Measurements from ENCODE around the gene PANK2. TPM values are rescaled to one million over a fixed set of nuclear protein-coding genes. Genes with fewer than 3 reads are reported as not detected.
"Not testable (repeated sequence)": the region's sequence is repeated elsewhere in the genome, so short reads cannot be mapped to it uniquely, and the experiment has no call there.

The PANK2 gene
- 10 to 100 TPM; 42.1 to 53.0 (median 44.3) TPM for polyA plus RNA-seq

DNA sequence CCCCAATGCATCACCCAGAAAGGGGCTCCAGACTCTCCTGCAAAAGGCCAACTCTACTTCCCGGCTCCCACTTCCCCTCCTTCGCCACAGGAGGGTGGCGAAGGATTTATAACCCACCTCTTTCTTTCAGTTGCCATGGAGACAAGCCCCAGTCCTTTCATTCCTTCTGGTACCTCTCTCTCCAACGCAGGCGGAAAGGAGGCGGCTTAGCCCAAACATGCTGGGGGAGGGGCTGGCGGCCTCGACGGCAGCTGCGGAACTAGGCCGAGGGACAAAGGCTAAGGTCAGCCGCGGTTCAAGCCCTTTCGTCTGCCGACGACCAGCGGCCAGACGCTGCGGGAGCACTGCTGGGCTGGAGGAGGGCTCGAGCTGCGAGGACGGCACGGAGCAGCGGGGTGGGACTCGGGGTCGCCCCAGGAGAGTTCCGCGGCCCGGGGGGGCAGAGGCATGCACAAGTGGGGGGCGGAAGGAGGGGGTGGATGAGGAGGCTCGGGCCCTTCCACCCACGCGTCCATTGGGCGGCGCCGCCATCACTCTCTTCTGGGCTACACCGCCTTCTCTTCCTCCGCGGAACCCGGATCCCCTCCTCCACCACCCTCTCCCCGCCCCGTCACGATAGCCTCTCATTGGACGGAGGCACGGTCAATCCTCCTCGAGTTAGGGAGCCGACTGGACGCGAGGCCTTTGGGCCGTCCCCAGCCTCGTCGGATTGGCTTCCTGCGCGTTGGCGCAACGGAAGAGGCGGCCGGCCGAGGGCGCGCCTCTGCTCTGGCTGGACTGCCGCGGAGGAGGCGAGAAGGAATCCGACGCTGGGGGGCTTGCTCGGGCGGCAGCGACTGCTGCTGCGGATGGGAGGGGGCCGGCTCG is at the start of gene PANK2:
Gene PANK2, plus strand, starts transcription at position 766 of the 867 bp plus-strand sequence.
- H3K36me3 Mint-ChIP-seq = no peaks in the 10 kb centered on the region
- peaks cover 52 to 66% of the 10 kb centered on the region in 2 donors for H3K4me1 Mint-ChIP-seq
- peak within 1 kb of the TSS; percentile 98 to 99 (median 98) for H3K27ac Mint-ChIP-seq
- DNase-seq = peak; percentile 97 to 98 (median 98)
- no peaks in the 10 kb centered on the region for H3K9me3 Mint-ChIP-seq
- H3K27me3 Mint-ChIP-seq (ENCODE audit: low read depth in 3 of 3) = peaks cover 6 to 11% (median 9%) of the 10 kb centered on the region in 3 donors
- peak within 1 kb of the TSS; percentile 94 to 99 (median 99) for H3K4me3 Mint-ChIP-seq

DNA sequence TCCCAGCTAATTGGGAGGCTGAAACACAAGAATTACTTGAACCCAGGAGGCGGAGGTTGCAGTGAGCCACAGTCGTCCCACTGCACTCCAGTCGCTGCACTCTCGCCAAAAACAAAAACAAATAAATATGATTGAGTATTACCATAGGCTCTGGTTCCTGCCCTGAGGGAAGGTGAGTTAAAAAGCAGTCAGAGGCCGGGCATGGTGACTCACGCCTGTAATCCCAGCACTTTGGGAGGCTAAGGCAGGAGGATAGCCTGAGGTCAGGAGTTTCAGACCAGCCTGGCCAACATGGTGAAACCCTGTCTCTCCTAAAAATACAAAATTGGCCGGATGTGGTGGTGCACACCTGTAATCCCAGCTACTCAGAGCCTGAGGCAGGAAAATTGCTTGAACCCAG is 49.0 kb upstream of the PANK2 start:
- H3K4me3 Mint-ChIP-seq; H3K36me3 Mint-ChIP-seq; H3K4me1 Mint-ChIP-seq; H3K9me3 Mint-ChIP-seq; H3K27ac Mint-ChIP-seq; DNase-seq; H3K27me3 Mint-ChIP-seq (ENCODE audit: low read depth in 3 of 3): not testable (repeated sequence)

DNA sequence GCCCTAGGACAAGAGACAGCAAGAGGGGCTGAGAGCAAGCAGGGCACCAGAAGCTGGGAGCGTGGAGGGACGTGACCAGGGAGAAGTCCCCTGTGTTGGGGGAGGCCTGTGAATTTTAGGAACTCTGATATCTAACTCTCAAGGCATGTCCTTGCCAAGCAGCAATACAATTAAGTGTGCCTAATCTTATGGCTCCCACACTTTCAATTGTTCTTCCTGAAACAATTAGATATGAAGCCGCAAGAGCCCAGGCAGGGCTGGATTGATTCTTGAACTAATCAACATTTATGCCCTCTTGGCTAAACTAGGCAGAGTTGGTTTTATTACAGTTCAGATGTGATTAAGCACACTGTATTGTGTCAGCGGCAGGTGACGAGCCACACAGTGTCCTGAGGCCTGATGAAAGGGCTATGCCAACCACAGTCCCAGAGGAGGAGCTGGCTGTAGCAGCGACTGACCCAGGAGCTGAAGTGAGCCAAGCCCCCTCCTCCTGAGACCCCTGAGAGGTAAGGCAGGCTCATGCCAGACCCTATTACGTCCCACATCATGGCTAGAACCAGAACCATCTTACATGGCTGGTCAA is 46.7 kb upstream of the PANK2 start:
- H3K27me3 Mint-ChIP-seq (ENCODE audit: low read depth in 3 of 3) = peaks cover 0 to 7% (median 0%) of the 10 kb centered on the region in 3 donors
- no peak overlapping the region for H3K27ac Mint-ChIP-seq
- H3K9me3 Mint-ChIP-seq = no peaks in the 10 kb centered on the region
- H3K36me3 Mint-ChIP-seq = peaks cover 0 to 7% (median 0%) of the 10 kb centered on the region in 3 donors
- peak overlapping the region in 1 of 5 donors; percentile 18 for H3K4me3 Mint-ChIP-seq
- DNase-seq = no peak
- H3K4me1 Mint-ChIP-seq = peaks cover 4 to 12% of the 10 kb centered on the region in 2 donors

DNA sequence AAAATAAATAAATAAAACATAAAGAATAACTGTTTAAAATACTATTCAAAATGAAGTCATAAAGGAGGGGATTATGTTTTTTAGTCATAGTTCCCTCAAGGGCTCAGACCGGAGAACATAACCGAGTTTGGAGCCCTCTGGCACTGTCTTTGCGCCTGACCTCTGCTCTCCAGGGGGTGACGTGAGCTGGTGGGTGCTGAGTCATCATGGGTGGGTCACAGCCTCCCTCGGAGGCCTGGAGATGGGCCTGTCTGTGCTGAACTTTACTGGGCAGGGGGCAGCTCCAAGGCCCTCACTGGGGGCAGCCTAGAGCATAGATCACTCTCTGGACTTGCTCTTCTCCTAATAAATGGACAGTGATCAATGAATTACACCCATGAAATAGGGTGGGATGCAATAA is 45.7 kb upstream of the PANK2 start:
- Mint-ChIP-seq H3K27me3 (ENCODE audit: low read depth in 3 of 3) (peaks cover 0 to 7% (median 0%) of the 10 kb centered on the region in 3 donors), H3K9me3 (no peaks in the 10 kb centered on the region), H3K4me3 (no peak overlapping the region), H3K36me3 (peaks cover 0 to 7% (median 0%) of the 10 kb centered on the region in 3 donors), H3K27ac (no peak overlapping the region), H3K4me1 (peaks cover 11 to 22% of the 10 kb centered on the region in 2 donors)
- DNase-seq = no peak

- not testable (repeated sequence) for DNase-seq; H3K9me3 Mint-ChIP-seq; H3K27me3 Mint-ChIP-seq (ENCODE audit: low read depth in 3 of 3); H3K36me3 Mint-ChIP-seq; H3K27ac Mint-ChIP-seq
- Mint-ChIP-seq H3K4me1 (peaks cover 17 to 29% of the 10 kb centered on the region in 2 donors), H3K4me3 (peak overlapping the region in 1 of 5 donors; percentile 30)
Observed at GRCh38 chr20:3843990-3844619, 45.1 kb upstream of the PANK2 start.

DNA sequence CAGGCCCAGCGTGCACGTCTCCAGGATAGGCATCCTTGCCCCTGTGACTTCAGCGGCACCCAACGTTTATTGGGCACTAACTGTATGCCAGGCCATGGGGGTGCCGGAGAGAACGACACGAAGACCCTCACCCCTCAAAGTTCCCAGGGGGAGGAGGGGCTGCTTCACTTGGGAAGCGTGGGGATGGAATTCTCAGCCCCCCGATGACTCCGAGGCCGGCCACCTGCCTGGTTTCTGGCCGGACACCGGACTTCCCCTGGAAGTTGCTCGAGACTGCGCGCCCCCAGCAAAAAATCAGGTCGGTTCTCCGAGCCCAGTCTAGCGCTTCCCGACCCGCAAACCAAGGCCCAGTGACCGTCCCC is 42.8 kb upstream of the PANK2 start:
- no peaks in the 10 kb centered on the region for H3K36me3 Mint-ChIP-seq
- no peaks in the 10 kb centered on the region for H3K9me3 Mint-ChIP-seq
- H3K4me3 Mint-ChIP-seq = peak overlapping the region; percentile 86 to 91 (median 90)
- no peak for DNase-seq
- H3K4me1 Mint-ChIP-seq = peaks cover 24 to 31% of the 10 kb centered on the region in 2 donors
- peaks cover 0 to 5% (median 2%) of the 10 kb centered on the region in 3 donors for H3K27me3 Mint-ChIP-seq (ENCODE audit: low read depth in 3 of 3)
- H3K27ac Mint-ChIP-seq = peak overlapping the region; percentile 83 to 92 (median 88)

- H3K4me3 Mint-ChIP-seq = peak within 1 kb of the TSS; percentile 86 to 91 (median 90)
- H3K27me3 Mint-ChIP-seq (ENCODE audit: low read depth in 3 of 3) = peaks cover 0 to 5% (median 2%) of the 10 kb centered on the region in 3 donors
- H3K9me3 Mint-ChIP-seq = no peaks in the 10 kb centered on the region
- peak; percentile 87 to 89 (median 88) for DNase-seq
- H3K4me1 Mint-ChIP-seq = peaks cover 24 to 31% of the 10 kb centered on the region in 2 donors
- peak within 1 kb of the TSS; percentile 83 to 92 (median 89) for H3K27ac Mint-ChIP-seq
- no peaks in the 10 kb centered on the region for H3K36me3 Mint-ChIP-seq
Observed at GRCh38 chr20:3846740-3847428, 42.3 kb upstream of the PANK2 start, which contains the start of gene MAVS. Gene MAVS, plus strand, starts transcription at chr20:3846834. Its CDS starts 7,791 bp downstream, at chr20:3854625.

GRCh38 chr20:3847429-3847940 is 41.7 kb upstream of the PANK2 start:
- H3K9me3 Mint-ChIP-seq = no peaks in the 10 kb centered on the region
- H3K27me3 Mint-ChIP-seq (ENCODE audit: low read depth in 3 of 3) = peaks cover 0 to 5% (median 2%) of the 10 kb centered on the region in 3 donors
- DNase-seq = no peak

DNA sequence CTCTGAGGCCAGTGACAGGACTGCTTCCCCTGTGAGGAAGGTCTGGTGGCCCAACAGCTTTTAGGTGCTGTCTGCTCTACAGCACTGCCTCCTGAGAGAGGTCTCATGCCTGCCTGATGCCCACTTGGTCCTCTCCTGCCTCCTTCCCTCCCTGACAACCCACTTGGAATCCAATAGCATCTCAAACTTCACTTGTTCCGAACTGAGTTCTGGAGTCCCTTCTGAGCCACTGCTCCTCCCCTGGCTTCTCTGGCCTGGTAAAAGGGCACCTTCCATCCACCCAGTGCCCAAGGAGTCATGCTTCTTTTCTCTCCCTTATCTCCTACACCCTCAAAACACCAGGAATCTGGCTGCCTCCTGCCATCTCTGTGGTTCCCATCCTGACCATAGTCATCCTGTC is 40.6 kb upstream of the PANK2 start:
- peak overlapping the region; percentile 42 to 90 (median 86) for H3K4me3 Mint-ChIP-seq
- no peak for DNase-seq
- H3K4me1 Mint-ChIP-seq = peaks cover 24 to 33% of the 10 kb centered on the region in 2 donors
- H3K27ac Mint-ChIP-seq = peak overlapping the region; percentile 71 to 91 (median 83)
- peaks cover 0 to 5% (median 2%) of the 10 kb centered on the region in 3 donors for H3K27me3 Mint-ChIP-seq (ENCODE audit: low read depth in 3 of 3)
- H3K36me3 Mint-ChIP-seq = no peaks in the 10 kb centered on the region
- no peaks in the 10 kb centered on the region for H3K9me3 Mint-ChIP-seq

More at GRCh38 chr20:3847429-3847940, 41.7 kb upstream of the PANK2 start:
- peak overlapping the region; percentile 86 to 91 (median 90) for H3K4me3 Mint-ChIP-seq
- H3K27ac Mint-ChIP-seq = peak overlapping the region; percentile 83 to 92 (median 89)
- peaks cover 24 to 33% of the 10 kb centered on the region in 2 donors for H3K4me1 Mint-ChIP-seq
- H3K36me3 Mint-ChIP-seq = no peaks in the 10 kb centered on the region

- Mint-ChIP-seq H3K36me3 (peaks cover 3 to 15% (median 7%) of the 10 kb centered on the region in 3 donors), H3K27ac (no peak overlapping the region), H3K9me3 (no peaks in the 10 kb centered on the region), H3K4me1 (peaks cover 9 to 17% of the 10 kb centered on the region in 2 donors), H3K27me3 (ENCODE audit: low read depth in 3 of 3) (peaks cover 0 to 1% (median 0%) of the 10 kb centered on the region in 3 donors), H3K4me3 (no peak overlapping the region)
- DNase-seq = no peak
Observed at GRCh38 chr20:3854462-3854871, 34.7 kb upstream of the PANK2 start.

- no peaks in the 10 kb centered on the region for H3K9me3 Mint-ChIP-seq
- peaks cover 7 to 19% (median 8%) of the 10 kb centered on the region in 3 donors for H3K36me3 Mint-ChIP-seq
- no peak overlapping the region for H3K4me3 Mint-ChIP-seq
- peaks cover 5 to 14% of the 10 kb centered on the region in 2 donors for H3K4me1 Mint-ChIP-seq
- H3K27me3 Mint-ChIP-seq (ENCODE audit: low read depth in 3 of 3) = peaks cover 0 to 1% (median 0%) of the 10 kb centered on the region in 3 donors
- no peak for DNase-seq
- H3K27ac Mint-ChIP-seq = no peak overlapping the region
Observed at GRCh38 chr20:3857405-3857804, 31.8 kb upstream of the PANK2 start.

DNA sequence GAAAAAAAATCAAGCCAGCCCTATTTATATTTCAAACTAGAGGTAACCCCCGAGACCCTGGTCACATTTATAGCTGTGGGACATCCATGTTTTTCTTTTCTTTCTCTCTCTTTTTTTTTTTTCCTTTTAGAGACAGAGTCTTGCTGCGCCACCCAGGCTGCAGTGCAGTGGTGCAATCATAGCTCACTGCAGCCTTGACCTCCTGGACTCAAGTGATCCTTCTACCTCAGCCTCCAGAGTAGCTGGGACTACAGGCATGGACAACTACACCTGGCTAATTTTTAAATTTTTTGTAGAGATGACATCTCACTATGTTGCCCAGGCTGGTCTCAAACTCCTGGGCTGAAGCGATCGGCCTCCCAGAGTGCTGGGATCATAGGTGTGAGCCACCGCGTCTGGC is 30.5 kb upstream of the PANK2 start:
- Mint-ChIP-seq H3K4me3 (no peak overlapping the region), H3K9me3 (no peaks in the 10 kb centered on the region), H3K4me1 (peaks cover 5 to 14% of the 10 kb centered on the region in 2 donors), H3K27me3 (ENCODE audit: low read depth in 3 of 3) (peaks cover 0 to 1% (median 0%) of the 10 kb centered on the region in 3 donors), H3K36me3 (peaks cover 8 to 32% (median 10%) of the 10 kb centered on the region in 3 donors), H3K27ac (no peak overlapping the region)
- DNase-seq = no peak

GRCh38 chr20:3861191-3861590 is 28.0 kb upstream of the PANK2 start:
- Mint-ChIP-seq H3K9me3 (no peaks in the 10 kb centered on the region), H3K36me3 (peaks cover 8 to 29% (median 10%) of the 10 kb centered on the region in 3 donors), H3K27ac (peak overlapping the region in 3 of 6 donors; percentile 34 to 55 (median 53)), H3K27me3 (ENCODE audit: low read depth in 3 of 3) (no peaks in the 10 kb centered on the region), H3K4me1 (peaks cover 1 to 6% of the 10 kb centered on the region in 2 donors), H3K4me3 (no peak overlapping the region)
- DNase-seq = no peak
